HG02973 (cell line): ENCODE data around the gene PLXNB2.
"Not testable (repeated sequence)": the region's sequence is repeated elsewhere in the genome, so short reads cannot be mapped to it uniquely, and the experiment has no call there.

Source experiments
- ATAC-seq: cut with Tn5 transposase; IDR thresholded peaks from one replicate; pipeline ENCODE4 v1.9.1; 2021; ENCODE audit warnings: moderate library complexity; ENCODE audit not compliant: unreplicated experiment

The PLXNB2 gene

GRCh38 chr22:50306753-50307749 is at the start of gene PLXNB2:
TSS of gene PLXNB2 (minus strand) at chr22:50307646. CDS start at chr22:50290584, 17,062 bp downstream.
- no peak for ATAC-seq

- ATAC-seq: no peak
Observed at GRCh38 chr22:50357222-50357621, 49.8 kb upstream of the PLXNB2 start.

GRCh38 chr22:50356186-50356585 is 48.7 kb upstream of the PLXNB2 start:
- no peak for ATAC-seq

GRCh38 chr22:50348058-50348457 is 40.6 kb upstream of the PLXNB2 start:
- ATAC-seq: no peak

GRCh38 chr22:50347157-50347556 is 39.7 kb upstream of the PLXNB2 start:
- no peak for ATAC-seq

- no peak for ATAC-seq
Observed at GRCh38 chr22:50346470-50346869, 39.0 kb upstream of the PLXNB2 start.

GRCh38 chr22:50343541-50343935 is 36.1 kb upstream of the PLXNB2 start:
- ATAC-seq: no peak

- ATAC-seq: peak; percentile 54
Observed at GRCh38 chr22:50342651-50343540, 35.5 kb upstream of the PLXNB2 start, which contains the start of gene PPP6R2. TSS of gene PPP6R2 (plus strand) at chr22:50343327. CDS start at chr22:50393909, 50,582 bp downstream.

- peak; percentile 48 for ATAC-seq
Observed at GRCh38 chr22:50341977-50342650, 34.7 kb upstream of the PLXNB2 start.

GRCh38 chr22:50339945-50340879 is 32.8 kb upstream of the PLXNB2 start:
- ATAC-seq: no peak

- no peak for ATAC-seq
Observed at GRCh38 chr22:50338860-50339462, 31.5 kb upstream of the PLXNB2 start.

- ATAC-seq: no peak
Observed at GRCh38 chr22:50338042-50338573, 30.7 kb upstream of the PLXNB2 start.

- ATAC-seq: no peak
Observed at GRCh38 chr22:50337262-50338041, 30.0 kb upstream of the PLXNB2 start.

- ATAC-seq: not testable (repeated sequence)
Observed at GRCh38 chr22:50334433-50334832, 27.0 kb upstream of the PLXNB2 start.

GRCh38 chr22:50329236-50329635 is 21.8 kb upstream of the PLXNB2 start:
- ATAC-seq: no peak

- ATAC-seq: no peak
Observed at GRCh38 chr22:50327711-50328019, 20.2 kb upstream of the PLXNB2 start.

- peak; percentile 64 for ATAC-seq
Observed at GRCh38 chr22:50326956-50327710, 19.7 kb upstream of the PLXNB2 start, which contains the start of gene DENND6B. TSS of gene DENND6B (minus strand) at chr22:50327012. CDS start at chr22:50326988, 24 bp downstream.
